ENCODE results near the gene FILIP1.

FILIP1 gene, protein sequence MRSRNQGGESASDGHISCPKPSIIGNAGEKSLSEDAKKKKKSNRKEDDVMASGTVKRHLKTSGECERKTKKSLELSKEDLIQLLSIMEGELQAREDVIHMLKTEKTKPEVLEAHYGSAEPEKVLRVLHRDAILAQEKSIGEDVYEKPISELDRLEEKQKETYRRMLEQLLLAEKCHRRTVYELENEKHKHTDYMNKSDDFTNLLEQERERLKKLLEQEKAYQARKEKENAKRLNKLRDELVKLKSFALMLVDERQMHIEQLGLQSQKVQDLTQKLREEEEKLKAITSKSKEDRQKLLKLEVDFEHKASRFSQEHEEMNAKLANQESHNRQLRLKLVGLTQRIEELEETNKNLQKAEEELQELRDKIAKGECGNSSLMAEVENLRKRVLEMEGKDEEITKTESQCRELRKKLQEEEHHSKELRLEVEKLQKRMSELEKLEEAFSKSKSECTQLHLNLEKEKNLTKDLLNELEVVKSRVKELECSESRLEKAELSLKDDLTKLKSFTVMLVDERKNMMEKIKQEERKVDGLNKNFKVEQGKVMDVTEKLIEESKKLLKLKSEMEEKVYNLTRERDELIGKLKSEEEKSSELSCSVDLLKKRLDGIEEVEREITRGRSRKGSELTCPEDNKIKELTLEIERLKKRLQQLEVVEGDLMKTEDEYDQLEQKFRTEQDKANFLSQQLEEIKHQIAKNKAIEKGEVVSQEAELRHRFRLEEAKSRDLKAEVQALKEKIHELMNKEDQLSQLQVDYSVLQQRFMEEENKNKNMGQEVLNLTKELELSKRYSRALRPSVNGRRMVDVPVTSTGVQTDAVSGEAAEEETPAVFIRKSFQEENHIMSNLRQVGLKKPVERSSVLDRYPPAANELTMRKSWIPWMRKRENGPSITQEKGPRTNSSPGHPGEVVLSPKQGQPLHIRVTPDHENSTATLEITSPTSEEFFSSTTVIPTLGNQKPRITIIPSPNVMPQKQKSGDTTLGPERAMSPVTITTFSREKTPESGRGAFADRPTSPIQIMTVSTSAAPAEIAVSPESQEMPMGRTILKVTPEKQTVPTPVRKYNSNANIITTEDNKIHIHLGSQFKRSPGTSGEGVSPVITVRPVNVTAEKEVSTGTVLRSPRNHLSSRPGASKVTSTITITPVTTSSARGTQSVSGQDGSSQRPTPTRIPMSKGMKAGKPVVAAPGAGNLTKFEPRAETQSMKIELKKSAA (N-terminal part only)

DNA sequence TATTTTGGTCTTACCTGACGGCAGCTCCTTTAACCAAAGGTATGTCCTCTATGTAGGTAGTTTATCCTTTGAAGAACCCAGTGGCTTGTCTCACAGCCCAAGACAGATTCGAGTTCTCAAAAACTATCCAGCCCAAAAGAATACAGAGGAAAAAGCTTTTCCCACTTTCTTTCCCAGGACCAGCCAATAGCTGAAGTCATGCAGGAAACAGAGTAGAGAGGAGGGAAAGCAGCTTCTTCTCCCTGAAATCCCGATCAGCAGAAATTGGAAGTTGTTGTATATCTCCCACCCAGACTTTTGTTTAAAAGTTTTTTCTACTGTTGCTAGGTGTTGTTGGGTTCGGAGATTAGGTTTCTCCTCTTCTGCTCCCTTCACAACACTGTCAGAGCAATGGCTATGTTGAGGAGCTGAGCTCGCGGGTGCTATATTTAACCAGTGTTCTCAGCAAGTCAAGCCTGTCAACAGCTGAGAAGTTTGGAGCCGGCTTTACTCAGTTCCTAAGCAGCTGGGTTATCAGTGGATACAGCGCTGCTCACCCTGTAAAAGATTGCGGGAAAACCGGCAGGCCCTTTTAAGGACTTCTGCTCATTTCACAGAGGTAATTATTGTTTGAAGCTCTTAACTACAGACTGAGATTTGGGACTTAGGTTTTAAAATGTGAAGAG is at the start of gene FILIP1:
Gene FILIP1 (minus strand): TSS at position 401 of the 665 bp plus-strand sequence. CDS start 78,828 bp downstream, outside the sequence.
- Histone ChIP-seq H3K4me3 (ENCODE audit: insufficient read length, low read depth) (no peak within 1 kb of the TSS), H3K9me3 (ENCODE audit: insufficient read depth, low read length) (no peaks in the 10 kb centered on the region), H3K36me3 (ENCODE audit: insufficient read depth, insufficient read length, low read length) (no peaks in the 10 kb centered on the region), H3K4me1 (ENCODE audit: insufficient read depth, insufficient read length) (no peaks in the 10 kb centered on the region), H3K27me3 (ENCODE audit: insufficient read depth, insufficient read length) (no peaks in the 10 kb centered on the region), H3K9ac (ENCODE audit: insufficient read length, low read depth) (no peak within 1 kb of the TSS)
- TF ChIP-seq SUZ12 (IDR thresholded peaks at IDR 0.05; ENCODE audit: extremely low read depth, insufficient read depth, insufficient read length) (no peak), ZNF274 (IDR thresholded peaks at IDR 0.05; ENCODE audit: low read depth, low read length) (no peak), YY1 (IDR thresholded peaks at IDR 0.05; ENCODE audit: insufficient read depth, insufficient read length) (no peak)
- no peak for DNase-seq (ENCODE audit: low read depth, low spot score)

DNA sequence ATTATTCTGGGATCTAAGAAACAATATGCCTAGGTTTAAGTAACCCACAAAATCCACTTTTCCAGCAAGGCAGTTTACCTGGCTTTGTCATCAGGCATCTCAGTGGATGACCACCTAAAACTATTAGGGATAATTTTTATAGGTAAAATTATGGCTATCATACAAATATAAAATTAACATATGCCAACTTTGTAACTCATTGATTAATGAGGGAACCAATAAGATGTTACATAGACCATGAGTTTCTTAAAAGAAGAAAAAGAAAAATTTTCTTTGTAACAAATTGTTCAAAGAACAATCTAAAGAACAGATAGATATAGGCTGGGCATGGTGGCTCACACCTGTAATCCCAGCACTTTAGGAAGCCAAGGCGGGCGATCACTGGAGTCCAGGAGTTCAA is 49.7 kb upstream of the FILIP1 start:
- no peak for TF ChIP-seq SUZ12 (IDR thresholded peaks at IDR 0.05; ENCODE audit: extremely low read depth, insufficient read depth, insufficient read length)
- TF ChIP-seq ZNF274 (IDR thresholded peaks at IDR 0.05; ENCODE audit: low read depth, low read length) = no peak
- no peak for TF ChIP-seq YY1 (IDR thresholded peaks at IDR 0.05; ENCODE audit: insufficient read depth, insufficient read length)
- Histone ChIP-seq H3K36me3 (ENCODE audit: insufficient read depth, insufficient read length, low read length) (no peaks in the 10 kb centered on the region), H3K27me3 (ENCODE audit: insufficient read depth, insufficient read length) (no peaks in the 10 kb centered on the region), H3K4me3 (ENCODE audit: insufficient read length, low read depth) (no peak overlapping the region), H3K9ac (ENCODE audit: insufficient read length, low read depth) (no peak overlapping the region), H3K4me1 (ENCODE audit: insufficient read depth, insufficient read length) (no peaks in the 10 kb centered on the region), H3K9me3 (ENCODE audit: insufficient read depth, low read length) (peaks cover 7% of the 10 kb centered on the region; the same call in 1 of the 2 replicates)
- DNase-seq (ENCODE audit: low read depth, low spot score) = no peak

DNA sequence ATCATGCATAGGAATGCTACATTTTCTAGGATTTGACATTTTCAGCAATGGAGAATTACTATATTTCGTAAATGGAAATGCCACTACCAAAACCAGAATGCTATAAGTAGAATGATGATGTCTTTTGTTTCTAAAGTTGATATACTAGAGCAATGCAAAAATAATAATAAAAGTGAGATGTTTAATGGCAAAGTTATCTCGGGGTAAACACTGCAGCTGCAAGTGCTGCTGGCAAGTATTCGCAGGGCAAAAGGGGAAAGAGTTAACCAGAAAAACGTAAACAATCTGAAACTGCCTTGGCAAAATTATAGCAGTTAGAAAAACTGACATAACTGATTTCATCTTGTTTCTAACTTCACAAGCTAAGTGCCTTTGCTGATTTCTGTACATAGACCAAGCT is 45.5 kb upstream of the FILIP1 start:
- TF ChIP-seq SUZ12 (IDR thresholded peaks at IDR 0.05; ENCODE audit: extremely low read depth, insufficient read depth, insufficient read length) = no peak
- TF ChIP-seq ZNF274 (IDR thresholded peaks at IDR 0.05; ENCODE audit: low read depth, low read length) = no peak
- TF ChIP-seq YY1 (IDR thresholded peaks at IDR 0.05; ENCODE audit: insufficient read depth, insufficient read length) = no peak
- Histone ChIP-seq H3K9ac (ENCODE audit: insufficient read length, low read depth) (no peak overlapping the region), H3K9me3 (ENCODE audit: insufficient read depth, low read length) (peaks cover 7% of the 10 kb centered on the region; the same call in 1 of the 2 replicates), H3K36me3 (ENCODE audit: insufficient read depth, insufficient read length, low read length) (no peaks in the 10 kb centered on the region), H3K27me3 (ENCODE audit: insufficient read depth, insufficient read length) (no peaks in the 10 kb centered on the region), H3K4me1 (ENCODE audit: insufficient read depth, insufficient read length) (no peaks in the 10 kb centered on the region), H3K4me3 (ENCODE audit: insufficient read length, low read depth) (no peak overlapping the region)
- DNase-seq (ENCODE audit: low read depth, low spot score) = no peak

DNA sequence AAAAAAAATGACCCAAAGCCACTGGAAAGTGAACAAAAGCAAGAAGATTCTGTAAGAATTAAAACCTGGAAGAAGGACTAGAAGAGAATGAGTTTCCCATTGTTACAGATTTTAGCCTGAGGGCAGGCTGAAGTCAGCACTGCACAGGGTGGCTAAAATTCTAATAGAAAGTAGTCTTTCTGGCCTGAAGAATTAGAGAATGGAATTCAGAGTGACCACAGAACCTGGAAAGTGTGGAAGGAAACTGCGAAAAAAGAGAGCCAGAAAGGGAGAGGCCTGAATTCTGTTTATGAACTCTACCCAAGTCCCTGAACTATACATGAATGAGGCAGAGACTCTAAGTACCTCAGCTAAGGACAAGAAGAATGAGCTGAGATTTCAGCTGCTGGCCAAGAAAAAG is 38.9 kb upstream of the FILIP1 start:
- Histone ChIP-seq H3K4me3 (ENCODE audit: insufficient read length, low read depth) (no peak overlapping the region), H3K9me3 (ENCODE audit: insufficient read depth, low read length) (no peaks in the 10 kb centered on the region), H3K27me3 (ENCODE audit: insufficient read depth, insufficient read length) (no peaks in the 10 kb centered on the region), H3K9ac (ENCODE audit: insufficient read length, low read depth) (no peak overlapping the region), H3K4me1 (ENCODE audit: insufficient read depth, insufficient read length) (peaks cover 2% of the 10 kb centered on the region), H3K36me3 (ENCODE audit: insufficient read depth, insufficient read length, low read length) (no peaks in the 10 kb centered on the region)
- no peak for TF ChIP-seq YY1 (IDR thresholded peaks at IDR 0.05; ENCODE audit: insufficient read depth, insufficient read length)
- TF ChIP-seq SUZ12 (IDR thresholded peaks at IDR 0.05; ENCODE audit: extremely low read depth, insufficient read depth, insufficient read length) = no peak
- TF ChIP-seq ZNF274 (IDR thresholded peaks at IDR 0.05; ENCODE audit: low read depth, low read length) = no peak
- no peak for DNase-seq (ENCODE audit: low read depth, low spot score)

DNA sequence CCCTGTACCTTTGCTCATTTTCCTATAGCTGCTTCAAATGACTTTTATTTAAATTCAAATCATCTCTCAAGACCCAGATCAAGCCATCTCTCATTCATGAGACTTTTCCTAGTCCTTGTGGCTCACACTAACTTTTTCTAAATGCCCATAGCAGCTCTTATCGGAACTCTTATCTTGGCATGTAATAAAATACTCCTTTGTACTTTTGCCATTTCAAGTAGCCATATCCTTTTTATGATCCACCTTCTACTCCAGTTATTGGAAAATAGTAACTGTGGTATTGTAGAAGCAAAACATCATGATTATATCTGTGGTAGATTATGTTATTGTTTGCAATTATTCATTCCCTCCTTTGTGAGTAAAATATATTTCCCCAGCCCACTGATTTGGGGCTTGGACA is 37.6 kb upstream of the FILIP1 start:
- no peaks in the 10 kb centered on the region for H3K27me3 ChIP-seq (ENCODE audit: insufficient read depth, insufficient read length)
- peaks cover 2% of the 10 kb centered on the region for H3K4me1 ChIP-seq (ENCODE audit: insufficient read depth, insufficient read length)
- H3K9ac ChIP-seq (ENCODE audit: insufficient read length, low read depth) = no peak overlapping the region
- H3K4me3 ChIP-seq (ENCODE audit: insufficient read length, low read depth) = no peak overlapping the region
- no peaks in the 10 kb centered on the region for H3K36me3 ChIP-seq (ENCODE audit: insufficient read depth, insufficient read length, low read length)
- no peak for TF ChIP-seq SUZ12 (IDR thresholded peaks at IDR 0.05; ENCODE audit: extremely low read depth, insufficient read depth, insufficient read length)
- TF ChIP-seq ZNF274 (IDR thresholded peaks at IDR 0.05; ENCODE audit: low read depth, low read length) = no peak
- TF ChIP-seq YY1 (IDR thresholded peaks at IDR 0.05; ENCODE audit: insufficient read depth, insufficient read length) = no peak
- H3K9me3 ChIP-seq (ENCODE audit: insufficient read depth, low read length) = no peaks in the 10 kb centered on the region
- DNase-seq (ENCODE audit: low read depth, low spot score) = no peak

DNA sequence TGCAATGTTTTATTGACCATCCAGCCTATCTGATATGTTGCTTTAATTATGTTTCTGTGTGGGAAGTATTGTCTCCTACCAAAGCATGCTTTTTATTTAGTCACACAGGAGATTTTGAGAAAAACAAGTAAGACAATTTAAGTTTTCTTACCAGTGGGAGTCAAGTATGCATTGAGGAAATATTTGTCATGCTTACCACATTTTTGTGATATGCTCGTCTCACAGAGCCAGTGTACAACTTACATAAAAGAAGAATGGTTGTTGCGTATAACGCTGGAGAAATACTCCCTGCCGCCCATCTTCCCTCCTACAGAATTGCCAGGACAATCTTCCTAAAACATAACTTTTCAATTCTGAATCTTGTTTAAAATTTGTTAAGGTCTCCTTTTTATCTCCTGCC is 37.1 kb upstream of the FILIP1 start:
- Histone ChIP-seq H3K9me3 (ENCODE audit: insufficient read depth, low read length) (no peaks in the 10 kb centered on the region), H3K27me3 (ENCODE audit: insufficient read depth, insufficient read length) (no peaks in the 10 kb centered on the region), H3K9ac (ENCODE audit: insufficient read length, low read depth) (no peak overlapping the region), H3K4me1 (ENCODE audit: insufficient read depth, insufficient read length) (peaks cover 2% of the 10 kb centered on the region), H3K36me3 (ENCODE audit: insufficient read depth, insufficient read length, low read length) (no peaks in the 10 kb centered on the region), H3K4me3 (ENCODE audit: insufficient read length, low read depth) (no peak overlapping the region)
- TF ChIP-seq YY1 (IDR thresholded peaks at IDR 0.05; ENCODE audit: insufficient read depth, insufficient read length) (no peak), ZNF274 (IDR thresholded peaks at IDR 0.05; ENCODE audit: low read depth, low read length) (no peak), SUZ12 (IDR thresholded peaks at IDR 0.05; ENCODE audit: extremely low read depth, insufficient read depth, insufficient read length) (no peak)
- DNase-seq (ENCODE audit: low read depth, low spot score) = no peak
